ENCODE data around the gene NCAPD2. TPM values are rescaled to one million over a fixed set of nuclear protein-coding genes. Genes with fewer than 3 reads are reported as not detected.

The NCAPD2 gene
- total RNA-seq, 3 donors from 2014 or later (not counting 1 experiment from before 2014, with no cell fraction given), result 38.8 to 53.1 (median 44.1) TPM

DNA sequence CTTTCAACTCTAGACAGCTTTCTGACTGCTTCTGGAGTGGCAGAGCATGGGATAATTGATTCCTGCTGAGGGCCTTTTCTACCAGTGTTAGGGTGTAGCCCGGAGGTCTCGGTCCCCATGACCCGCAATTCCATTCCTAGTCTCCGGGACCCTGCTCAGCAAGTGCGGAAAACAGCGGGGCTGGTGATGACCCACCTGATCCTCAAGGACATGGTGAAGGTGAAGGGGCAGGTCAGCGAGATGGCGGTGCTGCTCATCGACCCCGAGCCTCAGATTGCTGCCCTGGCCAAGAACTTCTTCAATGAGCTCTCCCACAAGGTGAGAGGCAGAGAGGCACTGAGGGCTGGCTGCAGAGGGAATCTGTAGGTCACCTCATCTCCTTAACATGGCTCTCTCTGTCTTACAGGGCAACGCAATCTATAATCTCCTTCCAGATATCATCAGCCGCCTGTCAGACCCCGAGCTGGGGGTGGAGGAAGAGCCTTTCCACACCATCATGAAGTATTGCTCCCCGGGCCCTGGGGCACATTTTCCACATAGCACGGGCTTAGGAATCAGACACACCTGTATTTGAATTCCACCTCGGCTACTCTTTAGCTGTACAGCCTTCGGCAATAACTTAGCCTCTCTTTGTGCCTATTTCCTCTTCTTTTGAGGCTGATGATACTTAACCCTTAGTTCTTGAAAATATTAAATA is 34.8 kb downstream of the NCAPD2 start:
- peaks cover 12 to 18% of the 10 kb centered on the region in 2 donors for H3K4me1 Mint-ChIP-seq
- 91% methylated on average over 17 of the region's 17 CpGs for WGBS (ENCODE audit: insufficient coverage)
- H3K27me3 Mint-ChIP-seq (ENCODE audit: low read depth in 2 of 2), result no peaks in the 10 kb centered on the region
- Histone ChIP-seq H3K36me3 (ENCODE audit: control insufficient read depth, insufficient read depth, low read length) (peaks cover 72% of the 10 kb centered on the region), H3K9me3 (ENCODE audit: control insufficient read depth, insufficient read depth, low read length) (no peaks in the 10 kb centered on the region), H3K4me1 (ENCODE audit: control insufficient read depth, insufficient read depth, low read length) (peaks cover 19% of the 10 kb centered on the region), H3K27me3 (ENCODE audit: control insufficient read depth, insufficient read depth, low read length) (no peaks in the 10 kb centered on the region), H3K27ac (ENCODE audit: low read length) (no peak overlapping the region), H3K4me3 (ENCODE audit: low read length) (no peak overlapping the region)
- no peaks in the 10 kb centered on the region for H3K9me3 Mint-ChIP-seq
- intact Hi-C loops (cut with micrococcal nuclease), result no loop called here
- TF ChIP-seq, protein P1, sequence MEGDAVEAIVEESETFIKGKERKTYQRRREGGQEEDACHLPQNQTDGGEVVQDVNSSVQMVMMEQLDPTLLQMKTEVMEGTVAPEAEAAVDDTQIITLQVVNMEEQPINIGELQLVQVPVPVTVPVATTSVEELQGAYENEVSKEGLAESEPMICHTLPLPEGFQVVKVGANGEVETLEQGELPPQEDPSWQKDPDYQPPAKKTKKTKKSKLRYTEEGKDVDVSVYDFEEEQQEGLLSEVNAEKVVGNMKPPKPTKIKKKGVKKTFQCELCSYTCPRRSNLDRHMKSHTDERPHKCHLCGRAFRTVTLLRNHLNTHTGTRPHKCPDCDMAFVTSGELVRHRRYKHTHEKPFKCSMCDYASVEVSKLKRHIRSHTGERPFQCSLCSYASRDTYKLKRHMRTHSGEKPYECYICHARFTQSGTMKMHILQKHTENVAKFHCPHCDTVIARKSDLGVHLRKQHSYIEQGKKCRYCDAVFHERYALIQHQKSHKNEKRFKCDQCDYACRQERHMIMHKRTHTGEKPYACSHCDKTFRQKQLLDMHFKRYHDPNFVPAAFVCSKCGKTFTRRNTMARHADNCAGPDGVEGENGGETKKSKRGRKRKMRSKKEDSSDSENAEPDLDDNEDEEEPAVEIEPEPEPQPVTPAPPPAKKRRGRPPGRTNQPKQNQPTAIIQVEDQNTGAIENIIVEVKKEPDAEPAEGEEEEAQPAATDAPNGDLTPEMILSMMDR (IDR thresholded peaks at IDR 0.05), result no peak
- no peak overlapping the region for H3K4me3 Mint-ChIP-seq
- DNase-seq (no peak), ATAC-seq (no peak)
- H3K36me3 Mint-ChIP-seq, result peaks cover 17% of the 10 kb centered on the region
- no peak overlapping the region for H3K27ac Mint-ChIP-seq

- WGBS (ENCODE audit: insufficient coverage), result 97% methylated on average over 8 of the region's 9 CpGs
- Histone ChIP-seq H3K4me3 (ENCODE audit: low read length) (no peak overlapping the region), H3K36me3 (ENCODE audit: control insufficient read depth, insufficient read depth, low read length) (peaks cover 66% of the 10 kb centered on the region), H3K27ac (ENCODE audit: low read length) (no peak overlapping the region), H3K27me3 (ENCODE audit: control insufficient read depth, insufficient read depth, low read length) (no peaks in the 10 kb centered on the region), H3K4me1 (ENCODE audit: control insufficient read depth, insufficient read depth, low read length) (peaks cover 24% of the 10 kb centered on the region), H3K9me3 (ENCODE audit: control insufficient read depth, insufficient read depth, low read length) (no peaks in the 10 kb centered on the region)
- Mint-ChIP-seq H3K4me3 (no peak overlapping the region), H3K4me1 (peaks cover 17 to 24% of the 10 kb centered on the region in 2 donors), H3K36me3 (peaks cover 11% of the 10 kb centered on the region), H3K27me3 (ENCODE audit: low read depth in 2 of 2) (no peaks in the 10 kb centered on the region), H3K27ac (no peak overlapping the region), H3K9me3 (no peaks in the 10 kb centered on the region)
- DNase-seq, result no peak
- TF ChIP-seq, protein P1 (IDR thresholded peaks at IDR 0.05), result no peak
- intact Hi-C loops (cut with micrococcal nuclease), result no loop called here
- no peak for ATAC-seq
Measured at GRCh38 chr12:6529291-6529737, 35.4 kb downstream of the NCAPD2 start.

GRCh38 chr12:6530576-6531260 is 36.8 kb downstream of the NCAPD2 start:
- H3K4me3 Mint-ChIP-seq, result no peak overlapping the region
- intact Hi-C loops (cut with micrococcal nuclease), result loop anchor here (5.0 to 10.0 kb wide), 3 partner anchors 77 to 466 kb away; partner anchors contain the start of gene CHD4
- H3K27me3 Mint-ChIP-seq (ENCODE audit: low read depth in 2 of 2), result no peaks in the 10 kb centered on the region
- H3K27ac Mint-ChIP-seq, result peak overlapping the region; percentile 44 to 96
- H3K36me3 Mint-ChIP-seq, result peaks cover 11% of the 10 kb centered on the region
- DNase-seq (no peak), ATAC-seq (no peak)
- H3K27me3 ChIP-seq (ENCODE audit: control insufficient read depth, insufficient read depth, low read length), result no peaks in the 10 kb centered on the region
- no peak overlapping the region for H3K4me3 ChIP-seq (ENCODE audit: low read length)
- peaks cover 31% of the 10 kb centered on the region for H3K4me1 ChIP-seq (ENCODE audit: control insufficient read depth, insufficient read depth, low read length)
- TF ChIP-seq, protein P1 (IDR thresholded peaks at IDR 0.05), result no peak
- H3K4me1 Mint-ChIP-seq, result peaks cover 17 to 35% of the 10 kb centered on the region in 2 donors
- no peak overlapping the region for H3K27ac ChIP-seq (ENCODE audit: low read length)
- no peaks in the 10 kb centered on the region for H3K9me3 Mint-ChIP-seq
- H3K36me3 ChIP-seq (ENCODE audit: control insufficient read depth, insufficient read depth, low read length), result peaks cover 54% of the 10 kb centered on the region
- no peaks in the 10 kb centered on the region for H3K9me3 ChIP-seq (ENCODE audit: control insufficient read depth, insufficient read depth, low read length)
- WGBS (ENCODE audit: insufficient coverage), result 95% methylated on average over 18 of the region's 18 CpGs
